Mesenchymal stem cell (in vitro differentiated cells and primary cell): Measurements from ENCODE around the gene ASTN2.

ENCODE experiments used
- DNase-seq: peaks from one replicate; pipeline ENCODE4 v3.0.0-alpha.2; 2013
- H2AFZ ChIP-seq: one replicate; pipeline ENCODE4 v1.6.1; 2013; ENCODE audit warnings: low read depth, mild to moderate bottlenecking, control low read depth, inconsistent platforms, low read length, moderate library complexity
- H2AK5ac ChIP-seq: 2 replicates; pipeline ENCODE4 v1.6.1; 2013; ENCODE audit warnings: low read length, moderate library complexity, mild to moderate bottlenecking, inconsistent platforms; ENCODE audit not compliant: severe bottlenecking
- H2BK120ac ChIP-seq: one replicate; pipeline ENCODE4 v1.6.1; 2013; ENCODE audit warnings: low read depth, mild to moderate bottlenecking, inconsistent platforms, low read length, moderate library complexity
- H2BK12ac ChIP-seq, 2 experiments: one replicate each; pipeline ENCODE4 v1.6.1; 2013; ENCODE audit warnings: inconsistent platforms in 2 of 2, low read length in 2 of 2, mild to moderate bottlenecking in 2 of 2, moderate library complexity in 2 of 2, control low read depth in 1 of 2
- H2BK15ac ChIP-seq: one replicate; pipeline ENCODE4 v1.6.1; 2013; ENCODE audit warnings: mild to moderate bottlenecking, low read depth, inconsistent platforms; ENCODE audit not compliant: poor library complexity, severe bottlenecking
- H2BK5ac ChIP-seq: 2 replicates; pipeline ENCODE4 v1.6.1; 2013; ENCODE audit warnings: low read depth, mild to moderate bottlenecking, low read length, control low read depth, inconsistent platforms; ENCODE audit not compliant: poor library complexity, severe bottlenecking
- H3K14ac ChIP-seq, 2 experiments: one replicate each; pipeline ENCODE4 v1.6.1; 2013; ENCODE audit warnings: inconsistent platforms in 2 of 2, low read length in 2 of 2, control low read depth in 1 of 2, mild to moderate bottlenecking in 1 of 2, moderate library complexity in 1 of 2
- H3K18ac ChIP-seq, 2 experiments: one replicate each; pipeline ENCODE4 v1.6.1; 2013; ENCODE audit warnings: inconsistent platforms in 2 of 2, low read length in 2 of 2, control low read depth in 1 of 2, low read depth in 1 of 2, mild to moderate bottlenecking in 1 of 2
- H3K23ac ChIP-seq, 2 experiments: one replicate each; pipeline ENCODE4 v1.6.1; 2013; ENCODE audit warnings: inconsistent platforms in 2 of 2, low read length in 2 of 2, mild to moderate bottlenecking in 2 of 2, moderate library complexity in 2 of 2, control low read depth in 1 of 2
- H3K27ac ChIP-seq: 2 replicates; pipeline ENCODE4 v1.5.1; 2013; ENCODE audit warnings: mild to moderate bottlenecking, moderate library complexity, low read length, control low read depth, inconsistent platforms; ENCODE audit not compliant: poor library complexity, severe bottlenecking
- H3K27me3 ChIP-seq, 2 experiments: 2 replicates each; pipeline versions ENCODE4 v1.6.1 to v1.7.0; 2013; ENCODE audit warnings: low read length in 2 of 2, mild to moderate bottlenecking in 2 of 2, moderate library complexity in 2 of 2, control low read depth in 1 of 2, inconsistent platforms in 1 of 2; ENCODE audit not compliant: control insufficient read depth in 1 of 2, insufficient read depth in 1 of 2
- H3K36me3 ChIP-seq, 2 experiments: 2 replicates each; pipeline versions ENCODE4 v1.6.1 to v1.7.0; 2013; ENCODE audit warnings: low read length in 2 of 2, control low read depth in 1 of 2, inconsistent platforms in 1 of 2, low read depth in 1 of 2, mild to moderate bottlenecking in 1 of 2; ENCODE audit not compliant: insufficient read depth in 2 of 2, control insufficient read depth in 1 of 2
- H3K4ac ChIP-seq, 2 experiments: one replicate each; pipeline ENCODE4 v1.6.1; 2013; ENCODE audit warnings: inconsistent platforms in 2 of 2, low read length in 2 of 2, mild to moderate bottlenecking in 2 of 2, moderate library complexity in 2 of 2, control low read depth in 1 of 2, low read depth in 1 of 2
- H3K4me1 ChIP-seq: 2 replicates; pipeline ENCODE4 v1.6.1; 2013; ENCODE audit warnings: low read depth, low read length, control low read depth; ENCODE audit not compliant: control insufficient read depth, insufficient read depth
- H3K4me2 ChIP-seq: 2 replicates; pipeline ENCODE4 v1.6.1; 2013; ENCODE audit warnings: low read length, mild to moderate bottlenecking, inconsistent platforms; ENCODE audit not compliant: poor library complexity, severe bottlenecking
- H3K4me3 ChIP-seq, 2 experiments: 2 replicates each; pipeline versions ENCODE4 v1.5.1 to v1.7.0; 2013; ENCODE audit warnings: low read length in 2 of 2, mild to moderate bottlenecking in 2 of 2, control low read depth in 1 of 2, low read depth in 1 of 2; ENCODE audit not compliant: insufficient read depth in 1 of 2
- H3K79me1 ChIP-seq: replicated peaks from 2 replicates; pipeline ENCODE4 v1.6.1; 2013; ENCODE audit warnings: mild to moderate bottlenecking, control low read depth, low read length, inconsistent platforms; ENCODE audit not compliant: poor library complexity, severe bottlenecking
- H3K9ac ChIP-seq: 2 replicates; pipeline ENCODE4 v1.7.0; 2013; ENCODE audit warnings: mild to moderate bottlenecking, low read length, moderate library complexity
- H3K9me3 ChIP-seq: 2 replicates; pipeline ENCODE4 v1.7.0; 2013; ENCODE audit warnings: mild to moderate bottlenecking, low read length; ENCODE audit not compliant: control insufficient read depth
- H4K8ac ChIP-seq: one replicate; pipeline ENCODE4 v1.6.1; 2013; ENCODE audit warnings: inconsistent platforms, mild to moderate bottlenecking, low read length, moderate library complexity
- H4K91ac ChIP-seq: one replicate; pipeline ENCODE4 v1.6.1; 2013; ENCODE audit warnings: mild to moderate bottlenecking, low read length, inconsistent platforms
- WGBS: methylation state at CpG from one replicate; pipeline ENCODE4 v1.1.7; 2013; ENCODE audit warnings: mixed read lengths; 5-methylcytosine and 5-hydroxymethylcytosine counted together

ASTN2 gene

GRCh38 chr9:117092582-117092981 lies 322.3 kb downstream of the ASTN2 start:
- H2AFZ ChIP-seq, result no peak overlapping the region
- H2AK5ac ChIP-seq, result no peak overlapping the region
- no peak overlapping the region for H3K14ac ChIP-seq
- peaks cover 0 to 6% of the 10 kb centered on the region in 2 experiments for H3K27me3 ChIP-seq
- no peak overlapping the region for H3K27ac ChIP-seq
- H3K9ac ChIP-seq, result no peak overlapping the region
- H3K4me1 ChIP-seq, result peaks cover 4% of the 10 kb centered on the region
- no peak overlapping the region for H2BK120ac ChIP-seq
- no peak overlapping the region for H2BK15ac ChIP-seq
- H2BK5ac ChIP-seq, result no peak overlapping the region
- peak overlapping the region in 1 of 2 experiments; percentile 84 for H3K18ac ChIP-seq
- H3K4me3 ChIP-seq, result no peak overlapping the region
- H3K4me2 ChIP-seq, result no peak overlapping the region
- H3K23ac ChIP-seq, result no peak overlapping the region
- peak overlapping the region in 1 of 2 experiments; percentile 15 for H2BK12ac ChIP-seq
- no peaks in the 10 kb centered on the region for H3K9me3 ChIP-seq
- H4K91ac ChIP-seq, result no peak overlapping the region
- H3K36me3 ChIP-seq, result no peaks in the 10 kb centered on the region
- peak overlapping the region; percentile 78 for H4K8ac ChIP-seq
- 22% methylated on average over 1 of the region's 1 CpG for WGBS
- no peaks in the 10 kb centered on the region for H3K79me1 ChIP-seq
- peak; percentile 44 for DNase-seq
- no peak overlapping the region for H3K4ac ChIP-seq

GRCh38 chr9:117091529-117091928 lies 323.3 kb downstream of the ASTN2 start:
- Histone ChIP-seq H4K91ac (no peak overlapping the region), H2BK15ac (no peak overlapping the region), H4K8ac (no peak overlapping the region), H3K4me3 (no peak overlapping the region), H3K14ac (no peak overlapping the region), H2BK5ac (no peak overlapping the region), H3K9me3 (no peaks in the 10 kb centered on the region), H3K9ac (no peak overlapping the region), H3K4ac (no peak overlapping the region), H3K27ac (no peak overlapping the region), H2BK120ac (no peak overlapping the region), H2AFZ (no peak overlapping the region), H3K36me3 (no peaks in the 10 kb centered on the region), H3K4me1 (peaks cover 4% of the 10 kb centered on the region), H3K18ac (no peak overlapping the region), H3K23ac (no peak overlapping the region), H3K79me1 (no peaks in the 10 kb centered on the region), H2BK12ac (no peak overlapping the region), H3K4me2 (no peak overlapping the region), H2AK5ac (no peak overlapping the region), H3K27me3 (peaks cover 0 to 6% of the 10 kb centered on the region in 2 experiments)
- WGBS, result 53% methylated on average over 4 of the region's 4 CpGs
- no peak for DNase-seq

- no peak overlapping the region for H4K8ac ChIP-seq
- H2BK5ac ChIP-seq, result no peak overlapping the region
- no peak overlapping the region for H3K4me3 ChIP-seq
- H3K9me3 ChIP-seq, result no peaks in the 10 kb centered on the region
- peaks cover 0 to 6% of the 10 kb centered on the region in 2 experiments for H3K27me3 ChIP-seq
- H2BK120ac ChIP-seq, result no peak overlapping the region
- no peak for DNase-seq
- H3K18ac ChIP-seq, result no peak overlapping the region
- WGBS, result 88% methylated on average over 6 of the region's 6 CpGs
- H2AK5ac ChIP-seq, result no peak overlapping the region
- H3K27ac ChIP-seq, result no peak overlapping the region
- H3K36me3 ChIP-seq, result no peaks in the 10 kb centered on the region
- no peak overlapping the region for H2BK15ac ChIP-seq
- no peaks in the 10 kb centered on the region for H3K79me1 ChIP-seq
- no peak overlapping the region for H2AFZ ChIP-seq
- H3K9ac ChIP-seq, result no peak overlapping the region
- H3K14ac ChIP-seq, result no peak overlapping the region
- no peak overlapping the region for H3K4me2 ChIP-seq
- no peak overlapping the region for H3K23ac ChIP-seq
- H3K4ac ChIP-seq, result no peak overlapping the region
- no peak overlapping the region for H2BK12ac ChIP-seq
- H4K91ac ChIP-seq, result no peak overlapping the region
- H3K4me1 ChIP-seq, result peaks cover 3% of the 10 kb centered on the region
These were observed 326.1 kb downstream of the ASTN2 start for GRCh38 chr9:117088786-117089185.

GRCh38 chr9:117088140-117088539 lies 326.7 kb downstream of the ASTN2 start:
- no peak overlapping the region for H3K4ac ChIP-seq
- no peak overlapping the region for H3K27ac ChIP-seq
- H2BK12ac ChIP-seq, result no peak overlapping the region
- peaks cover 3% of the 10 kb centered on the region for H3K4me1 ChIP-seq
- no peak overlapping the region for H3K14ac ChIP-seq
- no peak overlapping the region for H3K23ac ChIP-seq
- H4K91ac ChIP-seq, result no peak overlapping the region
- H3K9me3 ChIP-seq, result no peaks in the 10 kb centered on the region
- H3K36me3 ChIP-seq, result no peaks in the 10 kb centered on the region
- no peak overlapping the region for H2BK5ac ChIP-seq
- peaks cover 0 to 9% of the 10 kb centered on the region in 2 experiments for H3K27me3 ChIP-seq
- no peak overlapping the region for H2BK120ac ChIP-seq
- 58% methylated on average over 3 of the region's 4 CpGs for WGBS
- H3K18ac ChIP-seq, result no peak overlapping the region
- H2AK5ac ChIP-seq, result no peak overlapping the region
- H2BK15ac ChIP-seq, result no peak overlapping the region
- DNase-seq, result no peak
- H3K79me1 ChIP-seq, result no peaks in the 10 kb centered on the region
- H2AFZ ChIP-seq, result no peak overlapping the region
- H4K8ac ChIP-seq, result no peak overlapping the region
- H3K4me3 ChIP-seq, result no peak overlapping the region
- H3K4me2 ChIP-seq, result no peak overlapping the region
- H3K9ac ChIP-seq, result no peak overlapping the region
